GM21576 (cell line): ENCODE data around the gene MOB3C.
A peak's percentile ranks its signal among the peaks of the same experiment; 100 is the strongest.
"Not testable (repeated sequence)": the region's sequence is repeated elsewhere in the genome, so short reads cannot be mapped to it uniquely, and the experiment has no call there.

ENCODE experiments used
- ATAC-seq: cut with Tn5 transposase; IDR thresholded peaks from one replicate; pipeline ENCODE4 v1.9.1; 2021; ENCODE audit warnings: mild to moderate bottlenecking, moderate library complexity; ENCODE audit not compliant: unreplicated experiment

Gene MOB3C

DNA sequence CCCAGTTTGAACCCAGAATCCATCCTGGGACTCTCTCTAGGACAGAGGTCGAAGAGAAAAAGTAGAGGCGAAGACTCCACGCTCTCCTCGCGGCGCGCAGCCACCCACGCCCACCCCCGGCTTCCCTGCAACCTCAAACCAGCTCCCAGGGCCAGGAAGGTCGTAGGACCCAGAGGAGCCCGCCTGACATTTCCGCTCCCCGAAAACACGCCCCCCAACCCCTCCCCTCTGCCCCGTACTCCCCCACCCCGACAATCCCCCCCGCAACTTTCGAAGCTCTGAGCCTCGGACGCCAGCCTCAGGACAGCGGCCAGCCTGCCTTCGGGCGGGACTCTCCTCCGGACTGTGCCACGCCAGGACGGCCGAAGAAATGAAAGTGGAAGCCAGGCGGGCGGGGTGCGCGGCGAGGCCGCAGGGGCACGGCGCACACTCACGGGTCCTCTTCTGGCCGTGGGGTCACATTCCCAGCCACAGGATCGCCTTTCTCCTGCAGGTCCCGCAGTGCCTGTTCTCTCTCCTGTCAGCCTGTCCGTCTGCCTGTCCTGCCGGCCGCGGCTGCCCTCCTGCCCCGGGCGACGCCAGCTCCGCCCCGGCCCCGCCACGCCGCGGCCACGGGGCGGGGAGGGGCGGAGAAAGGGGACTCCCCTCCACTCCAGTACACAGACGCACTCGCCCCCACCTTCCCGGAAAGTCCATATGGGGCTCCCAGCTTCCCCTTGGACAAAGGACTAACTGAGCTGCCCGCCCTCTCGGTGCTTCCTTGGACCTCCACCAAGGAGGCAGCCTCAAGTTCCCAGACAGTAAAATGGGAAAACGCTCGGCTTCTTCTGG is at the start of gene MOB3C:
Gene MOB3C, minus strand, starts transcription at position 535 of the 831 bp plus-strand sequence. CDS start 3,490 bp downstream, outside the sequence.
- peak; percentile 48 for ATAC-seq

DNA sequence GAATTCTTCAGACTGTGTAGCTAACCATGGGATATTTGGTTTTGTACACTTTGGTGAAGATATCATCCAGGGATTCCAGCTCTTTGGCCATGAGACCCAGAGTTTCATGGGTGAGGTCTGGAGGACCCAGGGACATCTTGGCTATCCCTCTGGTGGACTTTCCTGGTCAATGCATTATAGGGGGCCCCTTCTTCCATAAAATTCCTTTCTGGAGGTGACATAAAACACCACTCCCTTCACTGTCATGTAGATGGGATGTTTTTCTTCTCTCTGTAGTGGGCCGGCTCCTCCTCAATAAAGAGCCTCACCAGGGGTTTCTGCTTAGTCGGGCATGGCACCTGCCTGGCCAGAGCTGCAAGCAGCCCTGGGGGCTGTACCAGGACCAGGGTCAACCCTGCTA is 49.4 kb upstream of the MOB3C start:
- ATAC-seq, result no peak

DNA sequence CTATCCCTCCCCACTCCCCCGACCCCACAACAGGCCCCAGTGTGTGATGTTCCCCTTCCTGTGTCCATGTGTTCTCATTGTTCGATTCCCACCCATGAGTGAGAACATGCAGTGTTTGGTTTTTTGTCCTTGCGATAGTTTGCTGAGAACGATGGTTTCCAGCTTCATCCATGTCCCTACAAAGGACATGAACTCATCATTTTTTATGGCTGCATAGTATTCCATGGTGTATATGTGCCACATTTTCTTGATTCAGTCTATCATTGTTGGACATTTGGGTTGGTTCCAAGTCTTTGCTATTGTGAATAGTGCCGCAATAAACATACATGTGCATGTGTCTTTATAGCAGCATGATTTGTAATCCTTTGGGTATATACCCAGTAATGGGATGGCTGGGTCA is 46.3 kb upstream of the MOB3C start:
- ATAC-seq, result not testable (repeated sequence)

DNA sequence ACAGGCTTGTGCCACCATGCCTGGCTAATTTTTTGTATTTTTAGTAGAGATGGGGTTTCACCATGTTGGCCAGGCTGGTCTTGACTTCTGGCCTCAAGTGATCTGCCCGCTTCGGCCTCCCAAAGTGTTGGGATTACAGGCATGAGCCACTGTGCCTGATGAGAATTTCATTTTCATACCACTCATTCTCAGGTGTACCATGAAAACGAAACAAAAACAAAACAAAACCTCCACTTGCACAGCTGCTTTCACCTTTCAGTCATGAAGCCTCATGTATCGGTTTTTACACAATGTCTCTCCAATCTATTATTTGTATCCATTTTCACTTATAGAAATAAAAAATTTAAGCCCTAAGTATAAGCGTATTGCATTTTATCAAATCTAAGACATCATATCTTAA is 43.5 kb upstream of the MOB3C start:
- ATAC-seq, result peak; percentile 81

DNA sequence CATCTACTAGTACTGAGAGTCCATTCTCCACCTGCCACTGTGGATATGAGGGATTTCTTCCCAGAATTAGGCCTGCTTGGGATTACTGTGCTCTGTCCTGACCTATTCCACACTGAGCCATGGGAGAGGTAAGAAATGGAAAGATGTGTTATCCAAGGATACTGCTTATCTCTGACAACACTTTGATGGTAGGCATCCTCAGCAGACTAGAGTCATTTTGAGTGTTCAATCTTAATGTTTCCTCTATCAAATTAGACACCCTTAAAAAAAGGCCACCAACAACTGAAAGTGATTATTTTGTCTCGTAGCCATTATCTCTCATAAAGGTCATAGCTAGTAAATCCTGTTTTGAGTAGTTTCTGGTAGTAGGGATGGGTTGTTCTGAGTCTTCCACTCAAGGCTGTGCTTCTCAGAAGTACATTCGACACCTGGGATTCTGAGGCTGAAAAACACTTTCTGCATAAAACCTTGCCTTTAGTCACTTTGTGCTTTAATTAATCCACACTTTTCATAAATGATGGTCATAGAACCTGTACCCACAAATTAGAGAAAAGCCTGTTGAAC is 42.8 kb upstream of the MOB3C start:
- ATAC-seq, result no peak

DNA sequence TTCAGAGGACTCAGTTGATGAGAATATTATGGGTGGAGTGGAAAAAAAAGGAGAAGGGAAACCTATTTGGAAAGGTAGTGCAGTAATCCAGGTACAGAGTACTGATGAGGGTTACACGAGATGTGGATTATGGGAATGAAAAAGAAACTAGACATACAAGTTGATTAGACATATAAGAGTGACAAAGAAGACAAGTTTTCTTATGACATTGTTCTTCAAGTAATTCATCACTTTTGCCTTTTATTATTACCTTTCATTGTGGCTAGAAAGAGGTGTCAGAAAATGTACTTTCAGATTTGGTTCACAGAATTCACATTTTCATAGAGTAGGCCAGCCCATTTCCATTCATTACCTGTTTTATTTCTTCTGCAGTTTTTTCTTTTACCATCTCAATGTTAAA is 41.2 kb upstream of the MOB3C start:
- no peak for ATAC-seq

DNA sequence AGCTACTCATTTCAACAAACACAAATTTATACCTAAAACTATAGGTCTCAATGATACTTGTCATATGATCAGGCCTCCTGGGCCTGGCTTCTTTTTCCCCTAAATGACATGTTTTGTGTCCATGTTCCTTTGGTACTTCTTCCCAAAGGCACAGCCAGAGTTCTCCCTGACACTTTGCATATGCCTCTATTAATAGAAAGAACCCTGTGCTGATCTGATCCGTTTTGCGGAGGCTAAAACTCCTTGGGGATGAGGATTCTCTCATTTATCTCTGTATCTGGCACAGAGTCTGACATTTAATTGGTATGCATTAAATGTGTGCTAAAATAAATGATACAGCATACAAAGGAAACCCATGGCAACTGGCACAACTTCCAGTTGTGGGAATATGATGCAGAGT is 40.0 kb upstream of the MOB3C start:
- no peak for ATAC-seq

DNA sequence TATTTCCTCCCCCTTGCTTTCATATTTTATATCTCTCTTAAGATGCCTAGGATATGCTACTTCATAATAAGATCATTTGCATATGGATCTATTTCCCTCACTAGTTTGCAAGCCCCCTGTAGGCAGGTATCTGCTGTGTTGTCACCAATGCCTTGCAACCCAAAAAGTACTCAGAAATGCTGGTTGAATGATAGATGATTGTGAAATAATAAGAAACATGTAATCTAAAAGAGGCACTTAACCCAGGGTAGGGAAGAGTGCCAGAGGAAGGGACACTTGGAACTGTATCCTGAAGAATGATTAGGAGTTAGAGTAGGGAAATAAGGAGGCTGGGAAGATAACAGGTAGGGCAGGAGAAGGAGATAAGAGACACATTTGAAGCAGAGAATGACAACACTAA is 39.2 kb upstream of the MOB3C start:
- ATAC-seq, result no peak

DNA sequence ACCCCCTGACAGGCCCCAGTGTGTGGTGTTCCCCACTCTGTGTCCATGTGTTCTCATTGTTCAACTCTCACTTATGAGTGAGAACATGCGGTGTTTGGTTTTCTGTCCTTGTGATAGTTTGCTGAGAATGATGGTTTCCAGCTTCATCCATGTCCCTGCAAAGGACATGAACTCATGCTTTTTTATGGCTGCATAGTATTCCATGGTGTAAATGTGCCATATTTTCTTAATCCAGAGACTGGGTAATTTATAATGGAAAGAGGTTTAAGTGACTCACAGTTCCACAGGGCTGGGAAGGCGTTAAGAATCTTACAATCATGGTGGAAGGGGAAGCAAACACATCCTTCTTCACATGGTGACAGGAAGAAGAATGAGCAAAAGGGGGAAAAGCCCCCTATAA is 38.1 kb upstream of the MOB3C start:
- not testable (repeated sequence) for ATAC-seq

DNA sequence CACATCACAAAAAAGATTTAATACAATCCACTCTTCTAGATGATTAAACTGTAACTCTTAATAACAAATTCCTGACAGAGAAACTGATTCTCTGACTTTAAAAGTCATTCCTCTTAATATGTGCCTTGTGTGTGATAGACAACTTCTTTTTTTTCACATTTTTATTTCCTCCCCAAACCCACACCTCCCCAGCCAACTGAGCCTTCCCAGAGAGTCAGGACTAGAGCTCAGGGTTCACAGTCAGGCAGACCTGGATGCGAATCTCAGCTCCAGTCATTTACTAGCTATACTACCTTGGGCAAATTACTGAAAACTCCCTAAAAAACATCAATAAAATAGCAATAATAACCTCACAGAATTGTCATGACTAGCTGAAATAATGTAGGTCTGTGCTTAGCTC is 37.4 kb upstream of the MOB3C start:
- no peak for ATAC-seq

DNA sequence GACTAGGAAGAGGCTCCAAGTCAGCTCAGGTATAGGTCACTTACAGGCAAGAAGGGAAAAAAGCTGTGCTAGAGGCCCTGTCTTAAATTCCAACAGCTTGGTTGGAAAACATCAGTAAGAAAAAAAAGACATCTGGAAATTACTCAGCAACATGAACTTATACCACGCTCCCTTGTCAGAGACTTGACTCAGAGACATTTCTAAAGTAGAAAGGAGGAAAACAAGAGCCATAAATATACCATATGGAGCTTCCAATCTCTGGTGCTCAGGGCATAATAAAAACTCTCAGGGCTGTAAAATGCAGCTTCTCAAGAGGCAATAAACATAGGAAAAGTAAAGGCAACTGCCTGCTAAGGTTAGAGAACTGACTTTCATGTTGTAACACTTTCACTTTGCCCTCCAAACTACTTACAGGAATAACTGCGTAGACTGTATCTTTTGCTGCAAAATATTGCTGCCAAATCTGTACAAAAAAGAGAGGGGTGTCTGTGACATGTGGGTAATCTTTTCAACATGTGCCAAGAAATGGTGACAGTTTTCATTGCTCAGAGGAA is 36.9 kb upstream of the MOB3C start:
- ATAC-seq, result no peak

DNA sequence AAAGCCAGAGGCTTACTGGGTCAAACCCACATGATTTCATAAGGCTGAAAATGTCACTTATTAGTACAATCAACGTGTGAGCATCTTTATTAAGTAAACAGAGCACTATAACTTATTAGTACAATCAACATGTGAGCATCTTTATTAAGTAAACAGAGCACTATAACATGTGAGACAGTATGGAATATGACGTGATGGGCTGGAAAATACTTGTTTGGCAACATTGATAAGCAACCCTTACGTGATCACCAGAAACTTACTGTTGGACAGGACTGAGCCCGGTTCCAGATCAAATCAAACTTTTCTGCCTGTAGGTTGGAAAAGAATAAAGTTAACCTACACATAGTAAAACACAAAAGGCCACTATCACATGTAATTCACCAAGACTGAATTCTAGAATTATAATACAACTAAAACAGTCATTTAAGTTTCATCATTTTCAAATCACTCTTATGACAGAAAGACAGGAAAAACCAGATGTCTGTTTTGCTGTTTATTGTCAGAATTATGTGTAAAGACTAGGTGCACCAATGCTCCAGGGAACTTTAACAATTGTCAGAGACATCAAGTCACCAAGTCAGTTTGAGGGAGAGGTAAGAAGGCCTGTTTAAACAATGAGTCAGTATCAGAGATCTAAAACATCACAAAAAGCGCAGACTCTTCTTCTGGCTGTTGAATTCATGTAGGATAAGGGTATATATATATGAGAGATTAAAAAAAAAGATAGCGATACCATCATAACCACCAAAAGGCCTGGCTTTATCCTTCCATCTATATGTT is 35.9 kb upstream of the MOB3C start:
- no peak for ATAC-seq

DNA sequence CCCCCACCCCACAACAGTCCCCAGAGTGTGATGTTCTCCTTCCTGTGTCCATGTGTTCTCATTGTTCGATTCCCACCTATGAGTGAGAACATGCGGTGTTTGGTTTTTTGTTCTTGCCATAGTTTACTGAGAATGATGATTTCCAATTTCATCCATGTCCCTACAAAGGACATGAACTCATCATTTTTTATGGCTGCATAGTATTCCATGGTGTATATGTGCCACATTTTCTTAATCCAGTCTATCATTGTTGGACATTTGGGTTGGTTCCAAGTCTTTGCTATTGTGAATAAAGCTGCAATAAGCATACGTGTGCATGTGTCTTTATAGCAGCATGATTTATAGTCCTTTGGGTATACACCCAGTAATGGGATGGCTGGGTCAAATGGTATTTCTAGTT is 34.5 kb upstream of the MOB3C start:
- ATAC-seq, result not testable (repeated sequence)

DNA sequence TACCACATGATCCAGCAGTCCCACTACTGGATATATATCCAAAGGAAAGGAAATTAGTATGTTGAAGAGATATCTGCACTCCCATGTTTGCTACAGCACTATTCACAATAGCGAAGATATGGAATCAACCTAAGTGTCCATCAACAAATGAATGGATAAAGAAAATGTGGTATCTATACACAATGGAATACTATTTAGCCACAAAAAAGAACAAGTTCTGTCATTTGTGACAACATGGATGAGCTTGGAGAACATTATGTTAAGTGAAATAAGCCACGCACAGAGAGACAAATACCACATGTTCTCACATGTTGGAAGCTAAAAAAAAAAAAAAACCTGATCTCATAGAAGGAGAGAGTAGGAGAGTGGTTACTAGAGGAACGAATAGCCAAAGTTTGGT is 33.9 kb upstream of the MOB3C start:
- ATAC-seq, result no peak

DNA sequence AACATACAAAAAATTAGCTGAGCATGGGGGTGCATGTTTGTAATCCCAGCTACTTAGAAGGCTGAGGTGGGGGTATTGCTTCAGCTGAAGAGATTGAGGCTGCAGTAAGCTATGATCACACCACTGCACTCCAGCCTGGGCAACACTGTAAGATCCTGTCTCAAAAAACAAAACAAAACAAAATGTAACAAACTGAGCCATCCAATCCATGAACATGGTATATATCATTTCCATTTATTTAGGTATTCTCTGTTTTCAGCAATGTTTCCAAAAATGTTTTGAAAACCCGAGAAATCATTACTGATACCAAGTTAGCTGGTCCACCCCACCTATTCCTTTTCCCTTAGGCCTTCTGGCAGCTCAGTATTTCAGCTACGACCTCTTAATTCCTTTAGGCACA is 33.2 kb upstream of the MOB3C start:
- no peak for ATAC-seq

DNA sequence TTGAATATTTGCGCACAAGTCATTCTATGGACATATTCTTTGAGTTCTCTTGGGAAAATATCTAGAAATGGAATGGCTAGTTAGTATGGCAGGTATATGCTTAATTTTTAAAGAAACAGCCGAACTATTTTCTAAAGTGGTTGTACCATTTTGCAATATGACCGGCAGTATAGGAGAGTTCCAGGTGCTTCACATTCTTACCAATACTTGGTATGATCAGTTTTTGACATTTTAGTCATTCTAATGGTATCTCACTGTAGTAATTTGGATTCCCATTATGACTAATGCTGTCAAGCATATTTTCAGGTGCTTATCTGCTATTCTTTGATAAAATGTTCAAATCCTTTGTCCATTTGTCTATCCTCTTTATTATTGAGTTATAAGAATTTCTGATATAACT is 31.0 kb upstream of the MOB3C start:
- no peak for ATAC-seq

DNA sequence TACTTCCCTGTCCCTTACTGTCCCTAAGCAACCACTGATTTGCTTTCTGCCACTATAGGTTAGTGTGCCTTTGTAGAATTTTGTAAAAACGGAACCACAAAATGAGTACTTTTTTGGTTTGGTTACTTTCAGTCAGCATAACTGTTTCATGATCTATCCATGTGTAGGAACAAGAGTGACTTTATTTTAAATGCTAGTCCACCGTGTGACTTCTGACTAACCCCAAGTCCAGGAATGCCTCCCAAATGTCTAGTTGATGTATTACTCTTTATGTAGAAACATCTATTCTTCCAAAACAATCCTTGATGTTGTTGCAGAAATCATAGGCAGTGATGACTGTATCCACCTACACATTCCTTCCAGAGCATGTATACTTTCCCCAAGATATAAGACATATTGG is 30.2 kb upstream of the MOB3C start:
- ATAC-seq, result no peak

DNA sequence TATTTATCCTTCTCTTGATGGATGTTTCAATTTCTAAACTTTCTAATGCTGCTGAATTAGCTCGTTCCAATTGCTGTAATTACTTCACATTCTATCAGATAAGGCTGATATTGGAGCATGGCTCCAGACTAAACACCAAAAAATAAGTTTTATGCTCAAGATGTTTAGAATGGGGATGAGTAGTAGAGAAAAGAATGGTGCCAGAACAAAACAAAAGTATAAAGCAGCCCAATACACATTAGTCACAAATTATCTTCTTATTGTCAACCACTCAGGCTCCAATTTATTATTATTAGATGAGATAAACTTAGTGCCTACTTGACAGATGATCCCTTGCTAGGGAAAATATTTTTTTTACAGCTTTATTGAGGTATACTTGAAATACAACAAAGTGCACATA is 29.7 kb upstream of the MOB3C start:
- no peak for ATAC-seq

DNA sequence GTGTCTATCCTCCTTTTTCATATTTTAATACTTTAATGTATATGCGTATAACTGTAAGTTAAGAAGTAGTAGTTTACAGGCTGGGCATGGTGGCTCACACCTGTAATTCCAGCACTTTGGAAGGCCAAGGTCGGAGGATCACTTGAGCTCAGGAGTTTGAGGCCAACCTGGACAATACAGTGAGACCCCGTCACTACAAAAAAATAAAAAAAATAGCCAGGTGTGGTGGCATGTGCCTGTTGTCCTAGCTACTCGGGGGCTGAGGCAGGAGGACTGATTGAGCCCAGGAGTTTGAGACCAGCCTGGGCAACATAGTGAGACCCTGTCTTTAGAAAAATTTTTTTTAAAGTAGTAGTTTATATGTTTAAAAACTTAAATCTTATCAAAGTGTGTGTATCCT is 29.2 kb upstream of the MOB3C start:
- no peak for ATAC-seq

DNA sequence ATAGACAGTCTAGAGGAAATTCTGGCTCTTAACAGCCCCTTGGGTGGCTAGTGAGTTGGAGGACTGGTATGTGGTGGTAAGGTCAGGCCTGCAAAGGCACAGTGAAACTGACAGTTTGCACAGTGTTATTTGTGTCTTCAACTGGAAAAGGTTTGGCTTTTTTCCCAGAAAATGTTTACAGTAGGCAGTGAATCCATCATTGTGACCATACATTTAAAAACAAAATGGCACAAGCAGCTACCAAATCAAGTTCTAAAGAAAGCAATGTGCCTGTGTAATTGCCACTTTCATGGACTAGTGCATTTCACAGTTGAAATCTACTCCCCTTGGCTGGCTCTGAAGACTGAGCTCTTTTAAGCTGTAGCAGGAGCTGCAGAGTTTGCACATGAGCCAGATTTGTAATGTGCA is 26.8 kb upstream of the MOB3C start:
- ATAC-seq, result no peak

DNA sequence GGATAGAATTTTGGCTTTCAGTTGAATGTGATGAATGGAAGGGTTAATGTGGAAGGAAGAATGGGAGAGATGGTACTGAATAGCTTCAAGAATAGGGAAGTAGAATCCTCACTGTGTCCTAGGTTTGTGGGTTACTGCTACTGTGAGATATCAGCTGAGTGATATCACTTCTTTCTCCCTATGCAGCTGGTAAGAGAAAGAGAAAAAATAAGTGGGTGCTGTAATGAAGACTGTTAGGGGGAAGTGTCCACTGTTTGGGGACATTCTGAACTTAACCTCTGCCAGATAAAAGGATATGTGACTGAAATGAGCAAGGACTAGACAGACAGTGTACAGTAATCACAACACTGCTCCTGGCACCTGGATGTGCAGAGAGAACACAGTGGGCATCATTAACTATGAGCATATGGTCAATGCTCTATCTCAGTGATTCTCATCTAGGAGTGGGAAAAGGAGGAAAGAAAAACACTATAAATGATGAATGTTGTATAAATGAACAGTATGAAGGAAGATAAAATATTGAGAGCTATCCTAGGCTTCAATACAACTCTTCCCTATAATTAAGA is 25.6 kb upstream of the MOB3C start:
- no peak for ATAC-seq
